GM18868 (cell line): ENCODE measurements around the gene C21orf58.

Experiments used
- ATAC-seq: cut with Tn5 transposase; IDR thresholded peaks from one replicate; pipeline ENCODE4 v1.9.1; 2021; ENCODE audit warnings: mild to moderate bottlenecking, moderate library complexity; ENCODE audit not compliant: unreplicated experiment

Gene C21orf58

GRCh38 chr21:46354046-46354445 lies 30.4 kb upstream of the C21orf58 start:
- no peak for ATAC-seq

GRCh38 chr21:46352913-46353312 lies 29.2 kb upstream of the C21orf58 start:
- ATAC-seq, result no peak

GRCh38 chr21:46352164-46352515 lies 28.5 kb upstream of the C21orf58 start:
- no peak for ATAC-seq

GRCh38 chr21:46351476-46352163 lies 27.9 kb upstream of the C21orf58 start:
- no peak for ATAC-seq

- no peak for ATAC-seq
These were observed 27.3 kb upstream of the C21orf58 start for GRCh38 chr21:46350981-46351380.

GRCh38 chr21:46350571-46350970 lies 26.9 kb upstream of the C21orf58 start:
- ATAC-seq, result no peak

GRCh38 chr21:46349134-46349760 lies 25.6 kb upstream of the C21orf58 start:
- ATAC-seq, result no peak

- no peak for ATAC-seq
These were observed 24.2 kb upstream of the C21orf58 start for GRCh38 chr21:46347791-46348381.

GRCh38 chr21:46347203-46347550 lies 23.5 kb upstream of the C21orf58 start:
- no peak for ATAC-seq

- ATAC-seq, result no peak
These were observed 22.9 kb upstream of the C21orf58 start for GRCh38 chr21:46346296-46347202.

- no peak for ATAC-seq
These were observed 22.2 kb upstream of the C21orf58 start for GRCh38 chr21:46345861-46346260.

- no peak for ATAC-seq
These were observed 20.7 kb upstream of the C21orf58 start for GRCh38 chr21:46344219-46344915.

GRCh38 chr21:46340998-46341397 lies 17.3 kb upstream of the C21orf58 start:
- ATAC-seq, result no peak

- no peak for ATAC-seq
These were observed 12.9 kb upstream of the C21orf58 start for GRCh38 chr21:46336603-46337002.

- no peak for ATAC-seq
These were observed 10.9 kb upstream of the C21orf58 start for GRCh38 chr21:46334351-46335140.

GRCh38 chr21:46329796-46330195 lies 6.1 kb upstream of the C21orf58 start:
- ATAC-seq, result no peak

- no peak for ATAC-seq
These were observed 4.5 kb upstream of the C21orf58 start for GRCh38 chr21:46328151-46328550.

- no peak for ATAC-seq
These were observed 4.0 kb upstream of the C21orf58 start for GRCh38 chr21:46327711-46328110.

- no peak for ATAC-seq
These were observed 2.5 kb upstream of the C21orf58 start for GRCh38 chr21:46326110-46326703.
